Fibroblast of skin of scalp (primary cell): ENCODE results near the gene DVL1.
"Not testable (repeated sequence)": the region's sequence is repeated elsewhere in the genome, so short reads cannot be mapped to it uniquely, and the experiment has no call there.

ENCODE experiments used
- DNase-seq: peaks from one replicate; pipeline ENCODE4 v3.0.0-alpha.2; 2013

Gene DVL1

DNA sequence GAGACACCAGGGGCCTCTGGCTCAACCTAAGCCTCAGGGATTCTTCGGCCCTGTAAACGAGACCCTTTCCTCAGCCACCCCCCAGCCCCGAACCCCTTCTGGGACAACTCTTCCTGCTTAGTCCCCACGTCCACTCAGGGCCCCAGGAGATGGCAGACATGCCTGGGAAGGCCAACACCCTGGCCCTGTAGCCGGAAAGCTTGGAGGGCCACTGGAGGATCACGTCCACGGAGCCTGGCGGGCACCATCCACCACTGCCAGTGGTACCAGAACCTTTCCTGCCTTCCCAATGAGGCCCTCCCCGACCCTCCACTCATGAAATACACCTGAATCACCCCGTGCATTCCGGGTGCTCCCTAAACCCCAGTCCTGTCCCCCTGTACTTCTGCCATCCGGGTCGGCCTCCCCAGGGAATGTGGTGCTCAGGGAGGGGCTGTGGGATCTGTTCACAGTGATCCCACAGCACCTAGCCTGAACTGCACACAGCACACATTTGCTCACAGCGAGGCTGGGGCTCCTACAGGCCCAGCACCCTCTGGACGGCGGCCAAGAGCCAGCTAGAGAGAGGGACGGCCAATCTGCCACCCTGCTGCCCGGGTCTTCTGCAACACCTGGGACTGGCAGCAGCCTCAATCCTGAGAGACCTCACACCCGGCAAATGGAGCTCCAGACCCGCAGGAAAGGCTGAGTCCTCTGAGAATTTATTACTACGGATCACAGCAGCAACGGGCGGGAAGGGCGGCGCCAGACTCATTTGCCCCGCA is 24.0 kb upstream of the DVL1 start:
- DNase-seq, result no peak

DNA sequence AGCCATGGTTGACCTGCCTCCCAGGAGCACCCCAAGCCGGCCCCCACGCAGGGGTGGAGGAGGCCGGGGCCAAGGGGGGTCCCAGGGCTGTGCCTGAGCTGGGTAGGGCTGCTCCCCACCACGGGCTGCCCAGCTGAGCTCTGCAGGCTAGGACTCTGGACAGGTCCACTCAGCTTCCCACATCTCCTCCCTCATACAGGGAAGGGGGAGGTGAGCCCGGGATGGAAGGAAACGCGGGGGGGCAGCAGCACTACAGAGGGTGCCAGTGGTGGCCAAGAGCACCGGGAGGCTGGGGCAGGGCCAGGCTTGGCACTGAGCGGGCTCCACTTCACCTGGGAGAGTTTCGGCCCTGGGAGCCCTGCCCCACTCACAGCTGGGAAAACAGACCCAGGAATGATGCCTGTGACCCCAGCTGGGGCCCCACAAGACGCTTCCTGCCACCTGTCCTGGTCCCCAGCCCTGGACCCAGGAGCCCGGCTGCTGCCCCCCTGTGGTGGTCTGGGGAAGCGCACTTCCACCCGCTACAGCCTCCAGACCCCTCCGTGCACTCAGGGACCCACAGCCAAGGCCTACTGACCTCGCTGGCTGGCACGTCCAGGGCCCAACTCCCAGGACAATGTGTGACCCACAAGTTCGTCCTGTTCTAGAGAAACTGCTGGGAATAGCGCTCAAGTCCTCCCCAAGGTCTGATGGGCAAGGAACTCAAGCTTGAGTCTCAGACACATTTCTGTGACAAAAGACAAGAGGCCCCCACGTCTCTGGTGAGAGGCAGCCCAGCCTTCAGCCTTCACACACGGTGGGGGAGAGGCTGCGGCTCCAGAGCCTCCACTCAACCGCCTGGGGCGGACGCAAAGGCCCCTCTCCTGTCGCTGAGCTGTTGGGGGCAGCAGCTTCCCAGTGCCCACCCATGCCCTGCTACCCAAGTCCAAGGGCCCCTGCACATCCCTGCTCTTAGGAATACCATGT is 22.8 kb upstream of the DVL1 start:
- DNase-seq, result peak; percentile 50

GRCh38 chr1:1371364-1371745 is 22.1 kb upstream of the DVL1 start:
- DNase-seq, result no peak

DNA sequence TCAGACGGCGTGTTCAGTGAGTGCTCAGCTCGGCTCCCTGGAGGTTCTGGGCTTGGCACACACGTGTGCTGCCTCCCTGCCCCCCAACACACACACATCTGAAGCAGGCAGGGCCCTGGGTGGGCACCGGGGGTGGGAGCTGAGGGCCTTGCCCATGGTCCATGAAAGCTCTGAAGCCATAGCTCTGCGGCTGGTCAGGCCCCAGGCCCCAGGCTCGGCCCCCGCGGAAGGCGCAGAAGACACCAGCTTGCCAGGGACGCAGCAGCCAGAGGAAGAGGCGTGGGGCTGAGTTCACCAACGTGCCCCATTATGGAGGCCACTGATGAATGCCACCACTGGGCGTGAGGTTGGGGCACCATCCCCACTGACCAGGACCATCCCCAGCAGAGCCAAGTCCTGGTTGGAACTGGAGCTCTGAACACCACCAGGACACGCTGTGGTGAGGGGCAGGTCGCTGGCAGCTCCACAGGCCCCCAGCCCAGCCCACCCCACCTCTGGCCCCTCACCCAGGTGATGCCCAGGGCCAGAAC is 21.6 kb upstream of the DVL1 start:
- DNase-seq, result no peak

DNA sequence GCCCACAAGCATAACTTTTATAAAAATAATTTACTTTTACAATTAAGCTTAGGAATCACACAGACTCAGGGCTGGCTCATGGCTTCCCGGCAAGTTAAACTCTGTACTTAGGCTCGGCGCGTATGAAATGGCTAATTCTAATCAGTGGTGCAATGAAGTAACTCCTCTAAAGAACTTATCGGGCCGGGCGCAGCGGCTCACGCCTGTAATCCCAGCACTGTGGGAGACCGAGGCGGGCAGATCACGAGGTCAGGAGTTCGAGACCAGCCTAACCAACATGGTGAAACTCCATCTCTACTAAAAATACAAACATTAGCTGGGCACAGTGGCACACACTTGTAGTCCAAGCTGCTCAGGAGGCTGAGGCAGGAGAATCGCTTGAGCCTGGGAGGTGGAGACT is 20.9 kb upstream of the DVL1 start:
- not testable (repeated sequence) for DNase-seq

- DNase-seq, result no peak
Observed at GRCh38 chr1:1367315-1367714, 18.1 kb upstream of the DVL1 start.

DNA sequence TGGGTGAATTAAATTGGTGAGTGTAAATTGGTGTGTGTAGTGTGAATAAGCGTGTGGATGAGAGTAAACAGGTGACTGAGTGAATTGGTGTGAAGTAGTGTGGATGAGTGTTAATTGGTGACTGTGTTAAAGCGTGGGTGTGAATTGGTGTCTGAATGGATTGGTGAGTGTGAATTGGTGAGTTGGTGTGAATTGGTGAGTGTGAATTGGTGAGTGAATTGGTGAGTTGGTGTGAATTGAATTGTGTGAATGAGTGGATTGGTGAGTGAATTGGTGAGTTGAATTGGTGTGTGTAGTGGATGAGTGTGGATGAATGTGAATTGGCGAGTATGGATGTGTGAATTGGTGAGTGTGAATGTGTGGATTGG is 17.5 kb upstream of the DVL1 start:
- no peak for DNase-seq

GRCh38 chr1:1365875-1366698 is 16.9 kb upstream of the DVL1 start:
- DNase-seq, result no peak

DNA sequence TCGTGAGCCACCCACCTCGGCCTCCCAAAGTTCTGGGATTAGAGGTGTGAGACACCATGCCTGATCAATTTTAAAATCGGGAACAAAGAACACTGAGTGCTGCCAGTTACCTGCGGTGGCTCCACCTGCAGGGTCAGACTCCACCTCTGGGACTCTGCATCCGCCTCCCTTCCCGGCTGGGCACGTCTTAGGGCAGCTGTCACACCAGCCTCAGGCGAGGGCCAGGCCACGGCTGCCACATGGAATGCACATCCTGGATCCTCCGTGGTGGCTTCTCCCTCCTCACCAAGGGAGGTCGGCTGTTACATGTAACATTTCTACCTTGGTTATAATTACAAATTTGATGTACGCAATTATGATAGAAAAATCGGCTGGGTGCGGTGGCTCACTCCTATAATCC is 15.0 kb upstream of the DVL1 start:
- no peak for DNase-seq

DNA sequence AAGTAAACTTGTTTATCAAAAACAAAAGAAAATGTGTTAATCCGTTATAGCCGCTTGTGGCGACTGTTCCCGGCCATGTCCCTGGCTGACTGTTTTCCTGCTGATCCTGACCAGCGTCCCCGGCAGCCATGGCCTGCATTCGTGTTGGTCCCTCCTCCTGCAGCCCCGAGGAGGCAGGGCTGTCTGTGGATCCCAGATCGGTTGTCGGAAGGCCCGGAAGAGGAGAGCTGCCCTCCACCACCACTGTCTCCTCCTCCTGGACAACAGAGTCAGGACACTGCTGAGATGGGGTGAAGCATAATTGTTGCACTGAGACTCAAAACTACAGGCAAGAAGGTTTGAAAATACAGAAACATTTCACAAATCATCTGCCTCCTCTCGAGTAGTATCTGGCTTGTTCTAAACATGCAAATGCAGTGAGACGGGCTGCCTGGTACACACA is 12.8 kb upstream of the DVL1 start:
- DNase-seq, result peak; percentile 90

DNA sequence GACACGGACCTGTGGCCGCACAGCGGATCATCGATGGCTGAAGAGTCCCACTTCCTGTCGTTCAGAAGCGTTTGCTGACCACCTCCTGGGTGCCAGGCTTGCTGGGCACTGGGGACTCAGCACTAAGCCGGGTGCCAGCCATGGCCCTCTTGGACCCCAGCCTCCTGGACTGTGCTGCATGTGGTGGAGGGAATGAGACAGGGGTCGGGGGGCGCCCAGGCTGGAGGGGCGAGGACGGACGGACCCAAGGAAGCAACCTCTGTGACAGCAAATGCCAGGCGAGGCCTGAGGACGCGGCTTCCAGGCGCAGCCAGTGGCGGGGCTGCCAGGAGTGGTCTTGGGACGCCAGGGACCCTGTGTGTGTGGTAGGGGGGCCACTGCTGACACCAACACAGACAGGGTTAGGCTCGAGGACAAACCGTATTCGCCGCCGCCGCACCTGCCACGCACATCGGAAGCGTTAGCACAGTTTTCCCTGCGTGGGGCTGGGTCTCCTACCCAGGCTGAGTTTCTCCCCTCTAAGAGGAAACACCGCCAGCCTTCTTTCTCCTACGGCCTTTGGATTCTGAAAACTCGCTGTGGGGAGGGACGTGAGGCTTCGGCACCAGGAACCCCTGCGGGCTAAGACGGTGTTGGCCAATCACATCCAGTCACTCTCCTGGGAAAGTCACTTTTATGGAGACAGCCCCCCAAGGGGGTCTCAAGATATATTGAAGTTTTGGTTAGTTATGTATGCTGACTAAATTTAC is 12.2 kb upstream of the DVL1 start:
- no peak for DNase-seq

GRCh38 chr1:1360506-1361169 is 11.4 kb upstream of the DVL1 start:
- peak; percentile 96 for DNase-seq

DNA sequence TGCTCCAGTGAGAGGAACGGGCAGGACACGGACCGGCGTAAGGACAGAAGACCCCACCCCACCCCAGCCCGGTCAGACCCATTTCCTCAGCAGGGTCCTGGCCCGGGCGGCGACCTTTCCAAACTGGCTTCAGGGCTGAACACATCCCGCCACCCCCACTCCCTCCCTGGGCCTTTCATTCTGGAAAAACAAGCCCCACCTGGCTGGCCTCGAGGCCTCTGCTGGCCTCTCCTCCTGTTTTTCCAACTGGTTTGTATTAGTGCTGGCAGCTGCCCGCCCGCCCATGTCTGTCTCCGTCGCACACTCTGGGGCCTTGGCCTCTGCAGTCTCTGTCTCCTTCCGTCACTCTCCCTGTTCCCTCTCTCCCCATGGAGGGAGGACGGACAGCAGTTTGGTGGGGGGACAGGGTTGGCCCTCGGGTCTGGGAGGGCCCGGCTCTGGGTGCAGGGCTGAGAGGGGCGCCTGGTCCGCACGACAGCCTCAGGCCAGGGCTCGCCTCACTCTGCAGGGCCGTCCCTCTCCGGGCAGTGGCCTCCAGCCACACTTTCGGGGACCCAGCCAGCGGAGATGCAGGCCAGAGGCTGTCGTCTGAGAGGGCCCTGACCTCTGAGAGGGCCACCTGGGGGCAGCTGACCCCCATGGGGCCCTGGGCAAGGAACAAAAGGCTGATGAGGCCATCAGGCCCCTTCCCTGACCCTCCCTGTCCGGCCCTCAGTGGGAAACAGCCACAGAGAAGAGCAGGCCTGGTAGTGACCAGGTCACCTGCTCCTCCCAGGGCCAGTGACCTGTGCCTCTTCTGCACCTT is 10.6 kb upstream of the DVL1 start:
- DNase-seq, result peak; percentile 89

- peak; percentile 86 for DNase-seq
Observed at GRCh38 chr1:1359308-1359663, 10.1 kb upstream of the DVL1 start.

DNA sequence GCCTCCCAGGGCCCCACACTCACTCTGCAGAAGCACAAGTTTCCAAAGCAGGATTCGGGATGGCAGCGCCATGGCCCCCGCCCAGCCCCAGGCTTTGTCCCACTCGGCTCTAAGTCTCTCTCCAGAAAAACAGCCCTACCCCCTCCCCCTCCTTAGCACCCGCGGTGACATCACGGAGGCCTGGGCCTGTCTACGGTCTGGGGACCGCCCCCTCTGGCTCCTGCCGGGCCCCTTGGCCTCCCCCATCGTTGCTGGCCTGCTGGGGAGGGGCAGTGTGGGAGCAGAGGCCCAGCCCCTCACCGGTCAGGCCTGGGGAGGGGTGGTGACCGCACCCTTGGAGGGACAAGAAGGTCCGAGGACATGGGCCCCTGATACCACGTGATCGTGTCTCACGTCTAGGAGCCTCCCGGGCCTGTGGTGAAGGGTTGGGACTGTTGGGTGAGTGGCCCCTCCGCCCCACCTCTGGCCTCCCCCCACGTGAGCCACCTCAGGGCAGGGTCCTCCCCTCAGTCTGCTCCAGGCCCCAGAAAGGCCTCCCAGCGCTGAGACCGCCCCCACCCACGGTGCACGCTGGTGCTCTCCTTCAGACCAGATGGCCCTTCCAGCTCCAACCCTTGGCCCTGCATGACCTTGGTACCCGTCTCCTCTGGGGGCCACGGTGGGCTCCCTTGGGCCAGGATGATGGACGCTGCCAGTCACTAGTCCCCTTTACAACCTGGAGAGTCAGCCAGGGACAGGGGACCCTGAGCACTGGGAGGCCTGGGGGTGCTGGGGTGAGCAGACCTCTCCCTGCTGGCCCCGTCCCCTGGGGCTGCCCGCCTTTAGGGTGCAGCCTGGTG is 9.4 kb upstream of the DVL1 start, which contains the start of gene MXRA8:
Gene MXRA8, minus strand, starts transcription at position 123 of the 839 bp plus-strand sequence. Its CDS starts 51 bp downstream, at position 72.
- DNase-seq, result peak; percentile 94

DNA sequence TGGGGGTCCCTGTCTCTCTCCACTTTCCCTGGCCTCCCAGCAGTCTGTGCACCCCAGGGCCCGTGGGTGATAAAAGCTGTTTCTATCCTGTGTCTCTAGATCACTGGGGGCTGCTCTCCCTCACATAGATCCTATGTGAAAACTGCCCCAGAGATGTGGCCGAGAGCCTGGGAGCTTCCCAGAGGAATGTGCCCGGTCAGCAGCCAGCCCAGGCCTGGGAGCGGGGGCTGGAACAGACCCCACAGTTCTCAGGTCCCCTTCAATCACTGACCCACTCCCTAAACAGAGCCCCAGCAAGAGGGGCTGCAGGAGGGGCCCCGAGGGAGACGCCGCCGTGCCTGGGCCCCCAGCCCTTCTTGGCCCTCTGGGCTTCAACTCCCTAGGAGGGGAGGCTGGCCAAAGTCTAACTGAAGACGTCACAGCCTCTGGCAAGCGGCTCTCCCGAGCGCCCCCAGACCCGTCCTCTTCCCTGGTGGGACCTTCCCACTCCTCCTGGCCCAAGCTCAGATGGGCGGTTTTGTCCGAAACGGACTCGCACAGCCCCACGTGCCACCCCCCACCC is 8.7 kb upstream of the DVL1 start:
- DNase-seq, result no peak

DNA sequence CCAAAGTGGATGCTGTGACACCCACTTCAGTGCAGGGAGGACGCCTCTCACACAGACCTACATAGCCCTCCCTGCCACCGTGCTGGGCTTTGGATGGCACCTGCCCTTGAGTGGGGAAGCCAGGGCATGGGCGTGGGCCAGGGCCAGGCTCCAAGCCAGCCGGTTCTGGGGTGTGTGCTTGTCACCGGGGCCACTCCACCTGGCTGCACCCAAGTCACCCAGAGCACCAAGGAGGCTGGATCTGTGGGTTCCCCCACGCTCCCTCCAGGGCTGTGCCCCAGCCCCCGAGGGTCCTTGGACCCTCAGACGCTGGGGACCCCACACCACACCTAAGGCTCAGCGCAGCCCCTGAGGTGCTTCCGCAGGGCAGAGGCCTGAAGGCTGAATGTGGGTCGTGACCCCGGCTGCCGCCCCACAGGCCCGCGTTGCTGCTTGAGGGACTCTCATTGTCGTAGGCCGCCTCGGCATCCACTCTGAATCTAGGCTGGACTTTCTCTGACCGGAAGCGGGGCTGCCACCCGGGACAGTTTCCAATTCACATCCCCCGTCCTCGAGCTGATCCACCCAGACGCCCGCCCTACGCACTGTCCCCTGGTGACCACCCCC is 7.7 kb upstream of the DVL1 start:
- DNase-seq, result no peak

- DNase-seq, result no peak
Observed at GRCh38 chr1:1356166-1356795, 7.1 kb upstream of the DVL1 start.
